ENCODE results near the gene KPNA6.
"Not testable (repeated sequence)": the region's sequence is repeated elsewhere in the genome, so short reads cannot be mapped to it uniquely, and the experiment has no call there.

The KPNA6 gene

GRCh38 chr1:32107742-32108661 is at the start of gene KPNA6:
Gene KPNA6, plus strand, starts transcription at chr1:32108056. Its CDS starts 75 bp downstream, at chr1:32108131.
- DNase-seq (ENCODE audit: low read depth in 1 of 2, low spot score in 1 of 2) = peak; percentile 76 to 87

GRCh38 chr1:32060914-32061313 is 46.9 kb upstream of the KPNA6 start:
- no peak for DNase-seq (ENCODE audit: low read depth in 1 of 2, low spot score in 1 of 2)

GRCh38 chr1:32062867-32063230 is 45.0 kb upstream of the KPNA6 start:
- DNase-seq (ENCODE audit: low read depth in 1 of 2, low spot score in 1 of 2) = no peak

- DNase-seq (ENCODE audit: low read depth in 1 of 2, low spot score in 1 of 2) = no peak
Observed at GRCh38 chr1:32063261-32063681, 44.6 kb upstream of the KPNA6 start.

DNA sequence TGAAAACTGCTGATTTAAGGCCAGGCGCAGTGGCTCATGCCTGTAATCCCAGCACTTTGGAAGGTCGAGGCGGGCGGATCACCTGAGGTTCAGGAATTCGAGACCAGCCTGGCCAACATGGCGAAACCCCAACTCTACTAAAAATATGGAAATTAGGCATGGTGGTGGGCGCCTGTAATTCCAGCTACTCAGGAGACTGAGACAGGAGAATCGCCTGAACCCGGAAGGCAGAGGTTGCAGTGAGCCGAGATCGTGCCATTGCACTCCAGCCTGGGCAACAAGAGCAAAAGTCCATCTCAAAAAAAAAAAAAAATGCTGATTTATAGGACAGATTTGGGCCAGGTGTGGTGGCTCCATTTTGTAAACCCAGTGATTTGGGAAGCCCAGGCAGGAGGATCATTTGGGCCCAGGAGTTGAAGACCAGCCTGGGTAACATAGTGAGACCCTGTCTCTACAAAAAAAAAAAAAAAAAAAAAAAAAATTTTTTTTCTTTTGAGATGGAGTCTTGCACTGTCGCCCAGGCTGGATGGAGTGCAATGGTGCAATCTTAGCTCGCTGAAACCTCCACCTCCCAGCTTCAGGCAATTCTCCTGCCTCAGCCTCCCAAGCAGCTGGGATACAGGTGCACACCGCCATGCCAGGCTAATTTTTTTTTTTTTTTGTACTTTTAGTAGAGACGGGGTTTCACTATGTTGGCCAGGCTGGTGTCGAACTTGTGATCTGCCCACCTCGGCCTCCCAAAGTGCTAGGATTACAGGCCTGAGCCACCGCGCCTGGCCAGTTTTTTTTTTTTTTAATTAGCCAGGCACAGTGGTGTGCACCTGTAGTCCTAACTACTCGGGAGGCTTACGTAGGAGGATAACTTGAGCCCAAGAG is 42.0 kb upstream of the KPNA6 start:
- DNase-seq (ENCODE audit: low read depth in 1 of 2, low spot score in 1 of 2) = not testable (repeated sequence)

GRCh38 chr1:32066489-32066873 is 41.4 kb upstream of the KPNA6 start:
- DNase-seq (ENCODE audit: low read depth in 1 of 2, low spot score in 1 of 2) = no peak

DNA sequence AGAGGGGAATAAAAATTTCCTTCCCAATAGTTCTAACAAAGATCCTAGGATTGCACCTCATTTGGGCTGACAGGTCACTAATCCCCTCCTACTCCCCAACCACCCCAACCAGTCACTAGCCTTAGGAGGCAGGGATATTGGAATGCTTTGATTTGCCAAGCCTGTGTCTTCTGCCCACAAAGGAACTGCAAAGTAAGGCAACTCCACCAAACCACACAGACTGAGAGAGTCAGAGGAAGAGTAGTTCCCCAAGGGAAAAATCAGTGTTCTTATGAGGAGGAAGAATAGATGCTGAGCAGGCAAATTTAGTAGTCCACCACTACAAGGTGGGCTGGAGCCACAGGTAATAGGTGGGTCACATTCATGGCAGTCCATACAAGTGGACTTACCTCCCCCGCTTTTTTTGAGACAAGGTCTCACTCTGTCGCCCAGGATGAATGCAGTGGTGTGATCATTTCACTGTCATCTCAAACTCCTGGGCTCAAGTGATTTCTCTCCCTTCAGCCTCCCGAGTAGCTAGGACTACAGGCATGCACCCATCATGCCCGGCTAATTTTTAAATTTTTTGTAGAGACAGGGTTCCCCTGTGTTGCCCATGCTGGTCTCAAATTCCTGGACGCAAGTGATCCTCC is 38.8 kb upstream of the KPNA6 start:
- DNase-seq (ENCODE audit: low read depth in 1 of 2, low spot score in 1 of 2) = no peak

GRCh38 chr1:32071758-32072621 is 35.9 kb upstream of the KPNA6 start:
- DNase-seq (ENCODE audit: low read depth in 1 of 2, low spot score in 1 of 2) = no peak

DNA sequence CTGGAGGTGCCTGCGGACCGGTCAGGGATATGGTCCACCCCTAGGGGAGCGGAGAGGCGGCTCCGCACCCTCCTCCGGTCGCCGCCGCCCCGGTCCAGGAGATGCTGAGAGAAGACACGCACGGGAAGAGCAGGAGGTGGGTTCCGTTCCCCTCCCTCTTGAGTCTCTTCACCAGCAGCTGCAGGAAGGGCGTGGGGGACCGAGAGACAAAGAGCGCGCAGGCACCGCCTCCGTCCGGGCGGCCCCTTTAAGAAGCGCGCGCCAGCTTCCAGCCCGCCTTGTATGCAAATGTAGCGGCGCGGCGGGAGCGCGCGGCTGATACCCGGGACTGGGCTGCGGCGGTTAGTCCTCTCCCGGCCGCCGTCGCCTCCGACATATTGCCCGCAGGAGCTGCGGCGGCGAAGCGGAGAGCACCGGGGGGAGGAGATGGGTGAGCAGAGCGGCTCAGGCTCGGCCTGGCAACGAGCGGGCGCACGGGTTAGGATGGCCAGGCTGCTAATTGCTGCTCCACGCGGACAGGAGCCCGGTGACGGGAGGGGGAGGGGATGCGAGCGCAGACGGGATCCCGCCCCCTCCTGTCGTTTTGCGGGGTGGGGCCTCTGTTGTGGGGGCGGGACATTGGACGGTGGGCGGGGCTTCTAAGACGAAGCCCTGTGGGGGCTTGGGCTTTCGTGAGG is 35.1 kb upstream of the KPNA6 start, which contains the start of gene TMEM39B:
Gene TMEM39B (plus strand): TSS at position 318 of the 677 bp plus-strand sequence. CDS start 109 bp downstream, at position 427.
- DNase-seq (ENCODE audit: low read depth in 1 of 2, low spot score in 1 of 2) = peak; percentile 84 to 88

DNA sequence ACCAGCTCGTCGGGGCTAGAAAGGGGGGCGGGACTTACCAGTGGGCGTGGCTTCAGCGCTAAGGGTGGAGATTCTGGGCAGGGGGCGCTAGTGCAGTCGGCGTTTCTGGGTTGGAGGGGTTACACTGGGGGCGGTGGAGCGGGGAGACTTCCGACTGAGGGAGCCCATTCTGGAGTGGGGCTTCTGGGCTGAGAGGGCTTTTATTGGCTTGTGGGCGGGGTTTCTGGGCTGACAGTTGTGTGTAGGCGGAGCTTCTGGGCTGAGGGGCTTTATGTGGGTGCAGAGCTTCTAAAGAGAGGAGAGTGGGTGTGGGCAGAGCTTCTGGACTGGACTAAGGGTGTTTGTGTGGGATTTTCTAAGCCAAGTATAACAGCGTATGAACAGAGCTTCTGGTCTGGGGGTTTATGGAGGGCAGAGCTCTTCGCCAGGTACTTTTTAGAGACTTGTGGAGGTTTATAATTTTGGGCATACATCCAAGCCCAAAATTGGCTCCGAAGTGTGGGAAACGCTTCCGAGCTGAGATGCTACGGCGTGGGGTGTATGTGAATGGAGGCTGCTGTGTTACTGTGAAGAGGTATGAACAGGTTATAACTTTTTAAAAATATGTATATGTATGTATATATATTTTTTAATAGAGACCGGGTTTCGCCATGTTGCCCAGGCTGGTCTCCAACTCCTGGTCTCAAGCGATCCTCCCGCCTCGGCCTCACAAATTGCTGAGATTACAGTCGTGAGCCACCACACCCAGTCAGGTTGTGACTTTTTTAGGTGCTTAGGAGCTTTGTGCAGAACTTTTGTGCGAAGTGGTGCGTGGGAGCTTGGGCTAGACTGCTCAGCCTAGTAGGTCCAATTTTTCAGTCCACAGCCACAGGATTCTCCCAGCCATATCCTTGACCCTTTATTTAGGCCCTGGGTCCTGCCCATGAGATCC is 34.3 kb upstream of the KPNA6 start:
- DNase-seq (ENCODE audit: low read depth in 1 of 2, low spot score in 1 of 2) = no peak

- DNase-seq (ENCODE audit: low read depth in 1 of 2, low spot score in 1 of 2) = no peak
Observed at GRCh38 chr1:32074841-32075240, 33.0 kb upstream of the KPNA6 start.

DNA sequence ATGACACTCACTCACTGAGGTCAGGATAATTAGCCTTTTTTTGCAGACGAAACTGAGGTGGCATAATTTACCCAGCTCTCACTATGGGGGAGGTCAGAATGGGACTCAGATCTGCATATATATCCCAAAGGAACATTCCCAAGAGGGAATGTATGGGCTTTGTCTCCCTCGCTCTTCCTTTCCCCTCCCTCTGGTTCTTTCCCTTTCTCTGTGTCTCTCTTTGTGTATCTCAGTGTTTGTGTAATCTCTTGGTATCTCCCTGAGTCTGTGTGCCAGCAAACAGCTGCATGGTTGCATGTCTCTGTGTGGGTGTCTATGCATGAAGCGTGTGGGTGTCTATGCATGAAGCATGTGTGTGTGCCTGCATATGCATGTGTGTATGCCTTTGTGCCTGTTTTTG is 30.4 kb upstream of the KPNA6 start:
- no peak for DNase-seq (ENCODE audit: low read depth in 1 of 2, low spot score in 1 of 2)

DNA sequence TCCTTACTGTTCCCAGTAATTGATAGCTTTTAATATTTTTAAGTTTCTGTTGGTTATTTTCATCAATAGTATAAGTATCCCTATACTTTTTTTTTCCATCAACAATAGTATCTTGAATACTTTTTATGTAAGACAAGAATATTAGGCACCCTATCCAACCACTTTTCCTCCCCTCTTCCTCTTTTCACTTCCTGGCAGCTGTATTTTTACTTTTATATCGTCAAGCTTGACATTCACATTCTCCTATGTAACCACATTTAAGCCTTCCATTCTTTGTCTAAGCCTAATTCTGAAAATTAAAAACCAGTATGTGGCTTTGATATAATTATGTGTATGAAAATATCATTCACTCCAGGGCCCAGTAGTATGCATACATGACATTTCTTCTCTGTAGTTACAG is 25.8 kb upstream of the KPNA6 start:
- no peak for DNase-seq (ENCODE audit: low read depth in 1 of 2, low spot score in 1 of 2)

DNA sequence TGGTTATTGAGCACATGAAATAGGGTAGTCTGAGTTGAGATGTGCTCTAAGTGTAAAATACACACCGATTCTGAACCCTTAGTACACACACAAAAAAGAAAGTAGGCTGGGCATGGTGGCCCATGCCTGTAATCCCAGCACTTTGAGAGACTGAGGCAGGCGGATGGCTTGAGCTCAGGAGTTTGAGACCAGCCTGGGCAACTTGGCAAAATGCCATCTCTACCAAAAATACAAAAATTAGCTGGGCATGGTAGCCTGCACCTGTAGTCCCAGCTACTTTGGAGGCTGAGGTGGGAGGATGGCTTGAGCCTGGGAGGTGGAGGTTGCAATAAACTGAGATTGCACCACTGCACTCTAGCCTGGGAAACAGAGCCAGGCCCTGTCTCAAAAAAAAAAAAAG is 21.5 kb upstream of the KPNA6 start:
- DNase-seq (ENCODE audit: low read depth in 1 of 2, low spot score in 1 of 2) = not testable (repeated sequence)

GRCh38 chr1:32091176-32091575 is 16.7 kb upstream of the KPNA6 start:
- DNase-seq (ENCODE audit: low read depth in 1 of 2, low spot score in 1 of 2) = no peak

DNA sequence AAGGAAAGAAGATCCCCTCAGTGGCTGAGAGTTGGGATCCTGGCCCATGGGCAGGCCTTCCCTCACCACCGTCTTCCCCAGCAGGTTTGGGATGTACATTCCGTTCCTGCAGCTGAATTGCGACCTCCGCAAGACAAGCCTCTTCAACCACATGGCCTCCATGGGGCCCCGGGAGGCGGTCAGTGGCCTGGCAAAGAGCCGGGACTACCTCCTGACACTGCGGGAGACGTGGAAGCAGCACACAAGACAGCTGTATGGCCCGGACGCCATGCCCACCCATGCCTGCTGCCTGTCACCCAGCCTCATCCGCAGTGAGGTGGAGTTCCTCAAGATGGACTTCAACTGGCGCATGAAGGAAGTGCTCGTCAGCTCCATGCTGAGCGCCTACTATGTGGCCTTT is 16.3 kb upstream of the KPNA6 start:
- DNase-seq (ENCODE audit: low read depth in 1 of 2, low spot score in 1 of 2) = no peak

GRCh38 chr1:32094746-32095521 is 12.9 kb upstream of the KPNA6 start:
- DNase-seq (ENCODE audit: low read depth in 1 of 2, low spot score in 1 of 2) = no peak

DNA sequence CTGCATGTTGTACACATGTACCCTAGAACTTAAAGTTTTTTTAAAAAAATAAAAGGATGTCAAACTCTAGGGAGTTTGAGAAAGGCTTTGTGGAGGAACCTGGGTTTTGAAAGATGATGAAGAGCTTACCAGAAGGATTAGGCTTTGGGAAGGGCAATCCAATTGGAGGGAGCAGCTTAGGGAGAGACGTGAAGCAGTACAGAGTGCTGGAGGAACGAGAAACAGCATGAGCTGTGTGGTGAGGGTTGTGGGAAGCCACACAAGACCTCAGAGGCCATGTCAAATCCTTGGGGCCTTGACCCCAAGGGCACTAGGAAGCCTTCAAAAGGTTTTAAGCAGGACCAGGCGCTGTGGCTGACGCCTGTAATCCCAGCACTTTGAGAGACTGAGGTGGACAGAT is 8.4 kb upstream of the KPNA6 start:
- DNase-seq (ENCODE audit: low read depth in 1 of 2, low spot score in 1 of 2) = no peak

All from activated CD4-positive, alpha-beta T cell treated with anti-CD3 and anti-CD28 coated beads, Interleukin-2, amount 50 U/mL, for 24 hours (primary cell).